Testis (tissue), 3 donors: ENCODE results near the gene VGLL4. TPM values are rescaled to one million over a fixed set of nuclear protein-coding genes. Genes with fewer than 3 reads are reported as not detected.

Experiments
- DNase-seq: peaks from one replicate; pipeline ENCODE4 v3.0.0-alpha.2; 2019
- H3K27ac ChIP-seq, 2 donors: fragments of 200-600 bp; sonication (generic); one replicate each; pipeline ENCODE4 v1.5.1; 2019
- H3K27me3 ChIP-seq: fragments of 200-600 bp; sonication (generic); one replicate; pipeline ENCODE4 v1.5.1; 2019
- H3K36me3 ChIP-seq: fragments of 200-600 bp; sonication (generic); one replicate; pipeline ENCODE4 v1.5.1; 2017; ENCODE audit warnings: low read depth; ENCODE audit errors: missing control alignments
- H3K4me1 ChIP-seq: fragments of 200-600 bp; sonication (generic); one replicate; pipeline ENCODE4 v1.5.1; 2019
- H3K4me3 ChIP-seq, 2 donors: fragments of 200-600 bp; sonication (generic); one replicate each; pipeline ENCODE4 v1.5.1; 2017 to 2019
- H3K9me3 ChIP-seq: fragments of 200-600 bp; sonication (generic); one replicate; pipeline ENCODE4 v1.5.1; 2017
- CTCF ChIP-seq, 3 experiments: fragments of 450-650 bp in 2 of 3; fragments of 200-600 bp in 1 of 3; sonication (generic) in 1 of 3; IDR thresholded peaks; one replicate each; pipeline ENCODE4 v1.5.1; 2016 to 2019; ENCODE audit warnings: antibody characterized with exemption in 3 of 3, mild to moderate bottlenecking in 2 of 3, moderate library complexity in 1 of 3
- POLR2A ChIP-seq: fragments of 450-650 bp; IDR thresholded peaks from one replicate; pipeline ENCODE4 v1.6.1; 2017; ENCODE audit warnings: antibody characterized with exemption, mild to moderate bottlenecking, moderate library complexity
- WGBS, 2 donors: methylation state at CpG; one replicate each; pipeline ENCODE4 v1.1.5; 2018; 5-methylcytosine and 5-hydroxymethylcytosine counted together
- intact Hi-C: fragments of 100-400 bp; cut with DNase I; formaldehyde crosslinking; loops from one replicate; pipeline ENCODE4 v1.15.1; 2023; ENCODE audit warnings: low total_unique reads
- polyA plus RNA-seq: library from polyadenylated mRNA; stranded (reverse); fragments of 350-450 nt; fragmentation: Illumina TruSeq; extraction: RNeasy Lipid Tissue Mini Kit (QIAGEN cat#74804); gene quantifications from one replicate; pipeline ENCODE4 v1.2.3, GENCODE V29; 2014; ENCODE audit warnings: low read depth, low replicate concordance; ENCODE audit not compliant: insufficient read depth
- total RNA-seq, 2 donors: library from RNA; depleted of rRNA; stranded (reverse); fragments of >200 nt; gene quantifications; one replicate each; pipeline ENCODE4 v1.2.3, GENCODE V29; 2016

The VGLL4 gene
- total and polyA plus RNA-seq, 3 donors from 2014 or later = 72.9 to 209 (median 169) TPM

GRCh38 chr3:11536936-11537612 lies 106.6 kb downstream of the VGLL4 start:
- DNase-seq = no peak

GRCh38 chr3:11536132-11536935 lies 107.4 kb downstream of the VGLL4 start:
- no peak overlapping the region for H3K27ac ChIP-seq
- no peaks in the 10 kb centered on the region for H3K9me3 ChIP-seq
- no peaks in the 10 kb centered on the region for H3K27me3 ChIP-seq
- DNase-seq = no peak
- 73 to 77% methylated on average over 21 to 23 of the region's 23 CpGs for WGBS, 2 donors
- H3K36me3 ChIP-seq = no peaks in the 10 kb centered on the region
- peaks cover 16% of the 10 kb centered on the region for H3K4me1 ChIP-seq
- intact Hi-C loops = no loop called here
- no peak for TF ChIP-seq CTCF (IDR thresholded peaks at IDR 0.05)
- TF ChIP-seq POLR2A = no peak
- no peak overlapping the region for H3K4me3 ChIP-seq

More at GRCh38 chr3:11536936-11537612, 106.6 kb downstream of the VGLL4 start:
- WGBS, 2 donors = 88 to 94% methylated on average over 12 of the region's 12 CpGs
- Histone ChIP-seq H3K27me3 (no peaks in the 10 kb centered on the region), H3K9me3 (no peaks in the 10 kb centered on the region), H3K4me3 (no peak overlapping the region), H3K36me3 (no peaks in the 10 kb centered on the region), H3K27ac (no peak overlapping the region), H3K4me1 (peaks cover 16% of the 10 kb centered on the region)
- no peak for TF ChIP-seq CTCF (IDR thresholded peaks at IDR 0.05)
- no peak for TF ChIP-seq POLR2A
- intact Hi-C loops = no loop called here

DNA sequence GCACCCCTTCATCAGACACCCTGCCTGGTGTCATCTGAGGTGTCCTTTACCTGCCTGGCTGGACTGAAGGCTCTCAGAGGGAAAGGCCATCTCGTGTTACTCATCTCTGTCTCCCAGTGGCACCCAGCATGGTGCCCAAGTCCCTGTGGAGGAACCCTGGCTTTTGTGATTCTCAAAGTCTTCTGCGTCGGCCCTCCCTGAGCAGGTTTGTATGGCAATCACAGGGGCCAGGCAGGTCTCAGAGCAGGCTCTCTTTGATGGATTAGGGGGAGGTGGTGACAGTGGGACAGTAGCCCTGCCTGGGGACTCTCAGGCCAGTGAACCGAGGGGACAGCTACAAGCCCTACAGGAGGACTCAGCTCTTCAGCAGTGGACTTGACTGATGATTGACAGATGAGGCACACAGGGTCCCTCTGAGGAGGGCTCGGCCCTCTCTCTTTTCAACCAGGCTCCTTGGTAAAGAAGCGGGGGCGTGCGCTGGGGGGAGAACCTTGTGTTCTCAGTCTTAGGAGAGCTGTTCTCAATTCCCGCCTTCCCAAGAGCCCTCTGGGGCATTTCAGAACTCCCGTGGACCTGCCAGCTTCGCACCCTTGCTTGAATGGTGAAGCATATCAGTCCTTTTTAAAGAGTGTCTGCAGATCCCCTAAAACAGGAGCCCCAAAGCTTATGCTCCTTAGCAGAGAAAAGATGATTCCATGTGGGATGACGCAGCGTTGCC lies 108.3 kb downstream of the VGLL4 start:
- H3K4me1 ChIP-seq = peaks cover 16% of the 10 kb centered on the region
- DNase-seq = no peak
- 89 to 91% methylated on average over 9 to 13 of the region's 13 CpGs for WGBS, 2 donors
- H3K4me3 ChIP-seq = no peak overlapping the region
- TF ChIP-seq CTCF (IDR thresholded peaks at IDR 0.05) (no peak), POLR2A (no peak)
- H3K9me3 ChIP-seq = no peaks in the 10 kb centered on the region
- no peaks in the 10 kb centered on the region for H3K27me3 ChIP-seq
- no peak overlapping the region for H3K27ac ChIP-seq
- H3K36me3 ChIP-seq = no peaks in the 10 kb centered on the region
- intact Hi-C loops = no loop called here

GRCh38 chr3:11534793-11535101 lies 109.0 kb downstream of the VGLL4 start:
- Histone ChIP-seq H3K4me1 (peaks cover 20% of the 10 kb centered on the region), H3K36me3 (no peaks in the 10 kb centered on the region), H3K9me3 (no peaks in the 10 kb centered on the region), H3K27ac (no peak overlapping the region), H3K27me3 (no peaks in the 10 kb centered on the region), H3K4me3 (no peak overlapping the region)
- TF ChIP-seq CTCF (IDR thresholded peaks at IDR 0.05) (no peak), POLR2A (no peak)
- intact Hi-C loops = no loop called here
- 73 to 86% methylated on average over 7 of the region's 7 CpGs for WGBS, 2 donors
- DNase-seq = no peak
